Kidney glomerular epithelial cell (primary cell): ENCODE results near the gene SLC25A21.
A peak's percentile ranks its signal among the peaks of the same experiment; 100 is the strongest.

Experiments
- DNase-seq: peaks from one replicate; lab custom pipeline; 2025; lab: John Stamatoyannopoulos, UW

Gene SLC25A21

DNA sequence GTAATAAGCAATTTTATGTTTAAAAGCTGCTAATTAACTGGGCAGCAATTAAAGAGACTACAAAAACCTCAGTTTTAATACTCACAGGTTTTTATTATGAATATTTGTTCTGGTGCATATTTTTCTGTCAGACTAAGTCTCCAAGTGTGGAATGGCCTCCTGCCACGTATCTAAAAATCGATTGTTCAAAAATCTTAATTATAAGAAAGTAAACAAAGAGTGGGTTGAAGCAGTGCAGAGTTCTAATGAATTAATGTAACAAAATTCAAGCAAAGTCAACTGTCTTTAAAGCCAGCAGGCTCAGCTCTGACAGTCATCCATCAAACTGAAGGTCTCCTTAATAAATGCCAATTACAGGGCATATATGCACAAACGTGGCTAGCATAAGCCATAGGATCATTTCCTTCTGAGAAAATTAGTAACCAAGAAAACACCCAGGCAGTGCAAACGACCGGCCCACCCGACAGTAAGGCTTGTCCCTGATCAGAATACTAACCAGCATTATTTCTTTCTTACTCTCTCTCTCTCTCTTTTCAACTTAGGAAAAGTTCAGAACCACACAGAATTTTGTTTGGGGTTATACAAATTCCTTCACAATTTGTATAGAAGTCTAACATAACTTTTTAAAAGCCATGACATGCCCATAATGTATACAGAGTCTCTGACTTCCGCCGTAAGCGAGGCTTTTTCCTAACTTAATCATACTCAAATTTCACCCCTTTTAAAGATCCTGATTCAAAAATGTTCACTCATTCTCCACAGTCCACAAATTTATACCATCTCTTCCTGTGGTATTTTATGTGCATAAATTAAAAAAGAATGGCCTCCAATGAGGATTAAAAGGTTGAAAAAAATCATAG, 83.8 kb downstream of the SLC25A21 start:
- DNase-seq: no peak

DNA sequence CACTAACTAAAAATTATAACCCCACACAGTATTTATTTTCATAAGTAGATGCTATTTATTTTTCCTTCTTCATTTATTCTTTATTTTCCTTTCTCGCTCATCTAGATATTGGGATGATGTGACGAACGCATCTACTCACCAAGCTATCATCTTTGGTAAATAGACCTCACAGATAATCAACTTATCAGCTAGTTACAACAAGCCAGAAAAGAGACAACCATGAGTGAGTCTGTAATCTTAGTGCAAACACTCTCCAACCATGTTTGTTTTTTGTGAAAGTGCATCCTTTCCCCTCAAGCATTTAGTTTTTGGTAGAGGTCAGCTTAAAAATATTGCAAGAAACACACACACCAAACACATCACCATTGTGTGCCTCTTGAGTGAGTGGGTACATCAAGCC, 84.9 kb downstream of the SLC25A21 start:
- DNase-seq: no peak

- DNase-seq: no peak
Observed at GRCh38 chr14:37083599-37083998, 88.8 kb downstream of the SLC25A21 start.

GRCh38 chr14:37082449-37082848, 90.0 kb downstream of the SLC25A21 start:
- DNase-seq: no peak

DNA sequence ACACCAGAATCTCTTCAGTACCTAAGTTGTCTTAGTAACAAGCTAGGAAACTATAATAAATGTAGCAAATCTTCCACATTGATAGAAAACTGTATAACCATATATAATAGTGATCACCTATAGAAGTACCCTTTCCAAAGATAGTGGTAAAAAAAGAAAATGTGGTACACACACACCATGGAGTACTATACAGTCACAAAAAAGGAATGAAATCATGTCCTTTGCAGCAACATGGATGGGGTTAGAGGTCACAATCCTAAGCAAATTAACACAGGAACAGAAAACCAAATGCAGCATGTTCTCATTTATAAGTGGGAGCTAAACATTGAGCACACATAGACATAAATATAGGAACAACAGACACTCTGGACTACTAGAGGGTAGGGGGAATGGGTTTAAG, 90.5 kb downstream of the SLC25A21 start:
- DNase-seq: no peak

- peak; percentile 41 for DNase-seq
Observed at GRCh38 chr14:37081218-37081617, 91.2 kb downstream of the SLC25A21 start.

DNA sequence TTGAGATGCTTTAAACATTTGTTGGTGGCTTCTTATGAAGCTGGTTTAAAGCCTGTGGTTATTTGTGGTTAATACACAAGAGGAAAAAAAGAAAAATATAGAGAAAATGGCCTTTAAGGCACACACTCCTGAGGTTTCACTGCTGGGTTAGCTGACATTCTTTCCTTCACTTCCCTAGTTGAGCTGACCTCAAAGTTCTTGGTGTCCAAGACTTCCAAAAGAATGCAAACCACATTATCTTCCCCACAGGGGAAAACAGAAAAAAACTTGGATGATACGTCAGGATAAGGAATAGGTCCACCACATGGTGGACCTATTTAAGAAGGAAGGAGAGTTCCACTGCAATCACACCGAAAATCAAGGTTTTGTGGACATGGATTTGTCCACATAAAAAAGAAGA, 94.3 kb downstream of the SLC25A21 start:
- no peak for DNase-seq

DNA sequence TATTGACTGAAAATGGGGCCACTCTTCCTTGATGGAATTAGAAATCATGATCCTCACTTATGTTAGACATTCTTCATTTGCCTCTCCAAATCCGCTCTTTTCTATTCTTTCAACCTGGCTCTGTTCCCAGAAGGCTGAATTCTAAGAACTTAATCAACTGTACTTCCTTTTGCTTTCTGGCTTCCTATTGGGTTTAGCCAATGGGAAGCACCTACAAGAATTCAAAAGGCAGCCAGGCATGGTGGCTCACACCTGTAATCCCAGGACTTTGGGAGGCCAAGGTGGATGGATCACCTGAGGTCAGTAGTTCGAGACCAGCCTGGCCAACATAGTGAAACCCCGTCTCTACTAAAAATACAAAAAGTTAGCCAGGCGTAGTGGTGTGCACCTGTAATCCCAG, 98.1 kb downstream of the SLC25A21 start:
- DNase-seq: peak; percentile 29

GRCh38 chr14:37063467-37064240, 108.8 kb downstream of the SLC25A21 start:
- DNase-seq: no peak

GRCh38 chr14:37062191-37062803, 110.1 kb downstream of the SLC25A21 start:
- no peak for DNase-seq

DNA sequence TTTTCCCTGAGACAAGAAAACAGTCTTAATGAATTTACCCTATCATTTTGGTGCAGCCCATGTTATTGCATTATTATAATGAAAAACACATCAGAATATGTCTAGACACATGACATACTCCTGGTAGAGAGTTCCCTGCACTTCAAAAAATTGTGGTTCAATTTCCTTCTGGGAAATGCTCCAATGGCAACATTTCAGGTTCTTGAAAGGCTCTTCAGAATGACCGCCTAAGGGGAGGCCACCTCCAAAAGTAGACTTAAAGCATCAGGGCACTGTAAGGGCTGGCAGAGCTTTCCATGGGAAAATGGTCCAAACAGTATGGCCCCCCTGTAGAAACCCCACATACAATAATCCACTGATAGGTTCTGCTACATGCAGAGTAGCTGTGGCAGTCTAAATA, 110.7 kb downstream of the SLC25A21 start:
- no peak for DNase-seq

DNA sequence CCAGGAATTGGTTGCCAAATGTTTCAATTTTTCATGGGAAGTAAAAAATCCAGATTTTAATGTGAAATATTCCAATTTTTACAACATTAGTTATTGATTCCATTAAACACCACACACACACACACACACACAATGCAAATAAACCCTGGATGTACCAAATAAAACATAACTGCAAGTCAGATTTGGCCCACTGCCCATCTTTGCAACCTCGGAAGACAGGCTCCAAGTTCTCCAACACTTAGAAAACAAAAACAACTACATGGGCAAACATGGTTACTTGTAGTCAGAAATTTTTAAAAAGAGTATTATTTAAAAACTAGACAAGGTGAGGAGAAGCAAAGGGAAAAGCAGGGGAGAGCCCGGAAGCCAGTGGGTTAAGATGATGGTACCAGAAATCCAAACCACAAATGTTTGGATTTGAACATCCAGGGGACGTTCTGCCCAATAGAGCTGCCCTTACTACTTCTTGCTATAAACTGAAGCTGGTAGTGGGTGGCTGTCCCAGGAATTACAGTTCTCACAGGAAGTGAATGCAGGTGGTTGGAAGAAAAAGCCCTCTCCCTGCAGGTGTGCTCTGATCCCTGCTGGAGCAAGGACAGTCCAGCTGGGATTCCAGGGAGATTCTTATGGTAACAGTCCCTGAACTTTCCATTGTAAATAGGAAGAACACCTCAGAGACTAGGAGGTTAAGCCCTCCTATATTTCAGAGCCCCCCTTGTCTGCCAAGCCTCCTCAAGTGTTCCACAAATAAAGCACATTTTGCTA, 111.7 kb downstream of the SLC25A21 start:
- no peak for DNase-seq

DNA sequence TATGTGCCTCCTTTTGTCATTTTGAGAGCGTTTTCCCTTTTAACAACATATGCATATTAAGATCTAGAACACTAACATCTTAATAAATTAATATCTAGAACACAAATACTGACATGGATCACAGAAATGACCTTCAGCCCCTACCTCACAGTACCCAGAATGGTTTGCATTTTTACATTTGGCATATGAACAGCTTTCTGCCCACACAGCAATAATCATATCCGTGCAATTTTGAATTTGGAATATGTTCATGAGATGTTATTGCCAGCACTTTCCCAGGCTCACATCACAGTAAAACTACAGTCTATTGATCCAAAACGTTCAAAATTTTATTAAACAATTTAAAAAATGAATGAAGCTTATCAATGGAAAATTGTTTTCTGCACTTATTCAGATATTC, 114.6 kb downstream of the SLC25A21 start:
- no peak for DNase-seq

DNA sequence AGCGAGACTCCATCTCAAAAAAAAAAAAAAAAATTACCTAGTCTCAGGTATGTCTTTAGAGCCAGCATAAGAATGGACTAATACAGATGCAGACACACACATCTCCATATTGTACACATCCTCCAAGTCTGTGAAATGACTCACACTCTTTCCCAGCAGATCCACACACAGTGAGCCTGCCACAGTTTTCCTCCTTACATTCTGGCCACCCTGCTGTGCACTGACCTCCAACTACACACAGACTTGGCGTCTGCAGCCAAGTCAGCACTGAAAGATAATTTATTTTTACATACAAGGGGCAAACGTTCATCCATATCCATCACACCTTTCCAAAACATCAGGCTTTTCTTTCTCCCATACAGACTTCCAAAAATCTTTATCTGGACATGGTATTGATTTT, 115.9 kb downstream of the SLC25A21 start:
- DNase-seq: peak; percentile 37

GRCh38 chr14:37054869-37055268, 117.5 kb downstream of the SLC25A21 start:
- no peak for DNase-seq

DNA sequence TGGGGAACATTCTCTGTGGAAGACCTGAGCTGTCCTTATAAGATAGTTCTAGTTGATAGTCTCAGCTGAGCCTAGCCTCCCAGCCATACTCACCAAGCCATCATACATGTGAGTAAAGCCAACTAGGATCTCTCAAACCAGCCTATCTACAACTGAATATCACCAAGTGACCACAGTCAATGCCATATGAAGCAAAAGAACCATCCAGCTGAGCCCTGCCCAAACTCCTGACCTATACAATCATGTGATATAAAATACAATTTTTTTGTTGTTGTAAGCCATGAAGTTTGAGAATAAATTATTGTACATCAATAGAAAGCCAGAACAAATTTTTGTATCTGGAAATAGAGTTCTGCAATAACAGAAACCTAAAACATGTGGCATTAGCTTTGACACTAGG, 118.3 kb downstream of the SLC25A21 start:
- no peak for DNase-seq

GRCh38 chr14:37051680-37052079, 120.7 kb downstream of the SLC25A21 start:
- no peak for DNase-seq

DNA sequence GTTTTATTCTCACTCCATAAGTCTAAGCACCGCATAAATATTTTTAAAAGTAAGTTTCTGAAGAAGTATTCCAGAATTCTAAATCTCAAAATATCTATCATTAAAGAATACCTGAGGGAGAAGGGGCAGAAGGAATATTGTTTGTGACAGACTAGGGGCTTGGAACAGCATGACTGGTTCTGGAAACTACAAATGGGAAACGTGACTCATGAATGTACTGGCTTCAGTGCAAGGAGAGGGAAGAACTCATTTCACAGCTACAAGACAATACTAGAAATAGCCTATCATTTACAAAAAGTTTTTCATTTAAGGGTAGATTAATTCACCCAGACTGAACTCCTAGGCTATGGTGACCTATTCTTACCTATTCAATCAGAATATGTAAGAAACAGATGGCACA, 121.3 kb downstream of the SLC25A21 start:
- DNase-seq: no peak

- peak; percentile 75 for DNase-seq
Observed at GRCh38 chr14:37048666-37049071, 123.7 kb downstream of the SLC25A21 start.

GRCh38 chr14:37047996-37048395, 124.4 kb downstream of the SLC25A21 start:
- DNase-seq: no peak

DNA sequence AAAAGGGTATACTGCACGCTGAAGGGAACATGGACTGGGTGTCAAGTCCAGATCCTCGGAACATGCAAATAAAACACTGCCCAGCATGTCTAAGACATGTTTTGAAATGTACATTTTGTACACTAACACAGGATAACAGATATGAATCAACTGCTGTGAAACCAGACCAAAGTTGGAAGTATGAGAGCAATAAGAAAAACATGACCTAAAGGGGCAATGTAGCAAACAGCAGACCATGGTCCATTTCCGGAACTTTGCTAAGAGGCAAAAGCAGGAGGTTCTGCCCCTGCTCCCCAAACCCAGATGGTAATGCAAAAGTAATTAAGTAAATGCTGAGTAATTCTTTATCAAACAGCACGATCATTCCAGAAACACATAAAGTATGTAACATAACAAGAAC, 125.2 kb downstream of the SLC25A21 start:
- DNase-seq: no peak

- DNase-seq: no peak
Observed at GRCh38 chr14:37046815-37047214, 125.6 kb downstream of the SLC25A21 start.
